ENCODE results near the gene FRYL. TPM values are rescaled to one million over a fixed set of nuclear protein-coding genes. Genes with fewer than 3 reads are reported as not detected.

FRYL gene
- total RNA-seq, 6 experiments from 2014 or later, result 15.9 to 27.2 (median 23.3) TPM

DNA sequence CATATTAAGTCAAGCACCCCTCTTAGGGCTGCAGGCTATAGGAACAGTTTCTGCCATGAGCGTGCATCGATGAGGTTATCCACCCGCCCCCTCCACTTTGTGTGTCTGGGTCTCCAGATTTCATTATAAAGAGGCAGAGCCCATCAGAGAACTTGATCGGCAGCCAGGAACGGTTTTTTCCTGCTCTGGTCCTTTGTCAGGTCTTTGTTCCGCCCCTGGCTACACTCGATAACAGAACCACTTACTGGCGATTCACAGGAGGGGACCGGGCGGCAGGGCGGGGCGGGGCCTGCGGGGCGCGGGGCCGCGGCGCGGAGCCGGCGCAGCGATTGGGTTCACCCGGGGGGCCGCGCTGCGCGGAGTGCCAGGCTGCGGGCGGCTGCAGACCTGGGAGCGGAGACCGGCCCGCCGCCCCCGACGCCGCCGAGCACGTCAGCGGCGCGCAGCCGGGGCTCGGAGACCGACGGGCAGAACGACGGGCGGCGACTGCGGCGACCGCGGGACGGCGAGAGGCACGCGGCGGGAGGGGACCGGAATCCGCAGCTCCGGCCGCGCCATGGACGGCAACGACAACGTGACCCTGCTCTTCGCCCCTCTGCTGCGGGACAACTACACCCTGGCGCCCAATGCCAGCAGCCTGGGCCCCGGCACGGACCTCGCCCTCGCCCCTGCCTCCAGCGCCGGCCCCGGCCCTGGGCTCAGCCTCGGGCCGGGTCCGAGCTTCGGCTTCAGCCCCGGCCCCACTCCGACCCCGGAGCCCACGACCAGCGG is 296.9 kb downstream of the FRYL start, which contains the start of gene SLC10A4:
TSS of gene SLC10A4 (plus strand) at position 338 of the 771 bp plus-strand sequence. CDS start at position 557, 219 bp downstream.
- TF ChIP-seq, protein P1, sequence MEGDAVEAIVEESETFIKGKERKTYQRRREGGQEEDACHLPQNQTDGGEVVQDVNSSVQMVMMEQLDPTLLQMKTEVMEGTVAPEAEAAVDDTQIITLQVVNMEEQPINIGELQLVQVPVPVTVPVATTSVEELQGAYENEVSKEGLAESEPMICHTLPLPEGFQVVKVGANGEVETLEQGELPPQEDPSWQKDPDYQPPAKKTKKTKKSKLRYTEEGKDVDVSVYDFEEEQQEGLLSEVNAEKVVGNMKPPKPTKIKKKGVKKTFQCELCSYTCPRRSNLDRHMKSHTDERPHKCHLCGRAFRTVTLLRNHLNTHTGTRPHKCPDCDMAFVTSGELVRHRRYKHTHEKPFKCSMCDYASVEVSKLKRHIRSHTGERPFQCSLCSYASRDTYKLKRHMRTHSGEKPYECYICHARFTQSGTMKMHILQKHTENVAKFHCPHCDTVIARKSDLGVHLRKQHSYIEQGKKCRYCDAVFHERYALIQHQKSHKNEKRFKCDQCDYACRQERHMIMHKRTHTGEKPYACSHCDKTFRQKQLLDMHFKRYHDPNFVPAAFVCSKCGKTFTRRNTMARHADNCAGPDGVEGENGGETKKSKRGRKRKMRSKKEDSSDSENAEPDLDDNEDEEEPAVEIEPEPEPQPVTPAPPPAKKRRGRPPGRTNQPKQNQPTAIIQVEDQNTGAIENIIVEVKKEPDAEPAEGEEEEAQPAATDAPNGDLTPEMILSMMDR (IDR thresholded peaks at IDR 0.05), result no peak
- no peak for TF ChIP-seq POLR2A (IDR thresholded peaks at IDR 0.05)
- Histone ChIP-seq H3K36me3 (no peaks in the 10 kb centered on the region), H3K9me3 (no peaks in the 10 kb centered on the region), H3K27ac (no peak within 1 kb of the TSS), H3K27me3 (peaks cover 6 to 14% of the 10 kb centered on the region in 2 donors), H3K4me1 (no peaks in the 10 kb centered on the region), H3K4me3 (peak within 1 kb of the TSS in 1 of 3 donors; percentile 19)
- DNase-seq, result no peak
- WGBS (ENCODE audit: insufficient coverage, low coverage, low lambda C conversion rate, missing lambda C conversion rate), result 12% methylated on average over 6 of the region's 85 CpGs
- ATAC-seq, result peak in 2 of 4 donors; percentile 13 to 21
- intact Hi-C loops (cut with DNase I), result no loop called here

DNA sequence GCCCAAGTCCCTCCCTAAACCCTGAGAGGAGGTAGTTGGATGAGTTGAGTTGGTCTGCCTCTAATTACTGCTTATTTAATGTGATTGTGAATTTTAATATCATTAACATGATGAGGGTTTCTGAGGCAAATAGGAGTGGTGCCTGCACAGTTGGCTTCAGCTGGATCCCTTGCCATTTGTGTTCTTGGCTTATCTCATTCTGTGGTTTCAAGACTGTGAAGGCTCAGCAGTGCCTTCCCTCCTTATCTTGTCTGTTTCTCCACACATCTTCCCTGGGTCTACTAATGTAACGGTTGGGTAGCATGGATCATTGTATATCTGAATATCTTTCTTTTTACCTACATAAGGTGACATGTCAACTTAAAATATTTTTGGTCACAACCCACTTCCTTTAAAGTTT is 298.5 kb downstream of the FRYL start:
- no peaks in the 10 kb centered on the region for H3K36me3 ChIP-seq
- no peaks in the 10 kb centered on the region for H3K4me1 ChIP-seq
- no peak for DNase-seq
- no peak overlapping the region for H3K27ac ChIP-seq
- peaks cover 6 to 14% of the 10 kb centered on the region in 2 donors for H3K27me3 ChIP-seq
- TF ChIP-seq POLR2A (IDR thresholded peaks at IDR 0.05), result no peak
- TF ChIP-seq, protein P1 (IDR thresholded peaks at IDR 0.05), result no peak
- intact Hi-C loops (cut with DNase I), result no loop called here
- no peaks in the 10 kb centered on the region for H3K9me3 ChIP-seq
- no peak overlapping the region for H3K4me3 ChIP-seq
- no peak for ATAC-seq
- 71% methylated on average over 1 of the region's 1 CpG for WGBS (ENCODE audit: insufficient coverage, low coverage, low lambda C conversion rate, missing lambda C conversion rate)

DNA sequence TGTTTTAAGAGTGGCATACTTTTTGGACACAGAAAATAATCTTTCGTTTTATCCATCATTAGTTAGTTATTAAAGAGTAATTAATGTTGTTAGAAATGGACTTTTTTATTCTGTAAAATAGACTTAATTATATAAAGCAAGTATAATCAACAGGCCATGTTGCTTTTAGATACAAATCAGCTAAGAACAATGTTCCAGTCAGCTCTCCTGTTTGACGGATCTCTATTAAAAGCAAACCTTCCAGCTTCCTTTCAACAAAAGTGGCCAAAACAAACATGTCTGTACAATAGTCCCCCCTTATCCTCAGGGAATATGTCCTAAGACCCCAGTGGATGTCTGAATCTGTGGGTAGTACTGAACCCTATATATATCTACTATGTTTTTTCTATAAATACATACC is 301.8 kb downstream of the FRYL start:
- Histone ChIP-seq H3K4me1 (no peaks in the 10 kb centered on the region), H3K4me3 (no peak overlapping the region), H3K27ac (no peak overlapping the region), H3K9me3 (no peaks in the 10 kb centered on the region), H3K27me3 (peaks cover 0 to 7% of the 10 kb centered on the region in 2 donors), H3K36me3 (no peaks in the 10 kb centered on the region)
- 77% methylated on average over 2 of the region's 2 CpGs for WGBS (ENCODE audit: insufficient coverage, low coverage, low lambda C conversion rate, missing lambda C conversion rate)
- DNase-seq (no peak), ATAC-seq (no peak)
- intact Hi-C loops (cut with DNase I), result no loop called here
- TF ChIP-seq, protein P1 (IDR thresholded peaks at IDR 0.05), result no peak
- TF ChIP-seq POLR2A (IDR thresholded peaks at IDR 0.05), result no peak

DNA sequence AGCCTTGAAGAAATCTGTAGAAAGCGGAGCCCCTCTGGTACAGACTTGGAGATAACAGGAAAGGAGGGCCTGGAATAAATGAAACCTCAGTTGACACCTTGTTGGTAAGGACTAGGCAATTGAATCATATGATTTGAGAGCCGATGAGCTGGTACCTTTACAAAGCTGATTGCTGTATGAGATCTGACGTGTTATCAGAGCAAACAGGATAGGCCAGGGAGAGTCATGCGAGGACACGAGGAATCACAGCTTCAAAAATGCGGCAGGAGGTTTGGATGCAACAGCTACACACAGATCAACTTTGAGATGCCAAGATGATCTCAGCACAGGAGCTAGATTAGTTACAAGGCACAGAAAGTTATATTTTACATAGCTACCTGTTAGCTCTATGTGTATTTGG is 304.3 kb downstream of the FRYL start:
- Histone ChIP-seq H3K27me3 (no peaks in the 10 kb centered on the region), H3K9me3 (no peaks in the 10 kb centered on the region), H3K36me3 (no peaks in the 10 kb centered on the region), H3K4me3 (no peak overlapping the region), H3K27ac (no peak overlapping the region), H3K4me1 (no peaks in the 10 kb centered on the region)
- 79% methylated on average over 3 of the region's 6 CpGs for WGBS (ENCODE audit: insufficient coverage, low coverage, low lambda C conversion rate, missing lambda C conversion rate)
- DNase-seq (no peak), ATAC-seq (no peak)
- intact Hi-C loops (cut with DNase I), result no loop called here
- TF ChIP-seq POLR2A (IDR thresholded peaks at IDR 0.05), result no peak
- TF ChIP-seq, protein P1 (IDR thresholded peaks at IDR 0.05), result no peak

Data from right lobe of liver (tissue), 6 donors.